T1000 (cell line): ENCODE results near the gene FOXL2.
A peak's percentile ranks its signal among the peaks of the same experiment; 100 is the strongest.

Experiments used
- DNase-seq: peaks from one replicate; lab custom pipeline; 2025; ENCODE audit warnings: mixed read lengths; lab: John Stamatoyannopoulos, UW

FOXL2 gene

DNA sequence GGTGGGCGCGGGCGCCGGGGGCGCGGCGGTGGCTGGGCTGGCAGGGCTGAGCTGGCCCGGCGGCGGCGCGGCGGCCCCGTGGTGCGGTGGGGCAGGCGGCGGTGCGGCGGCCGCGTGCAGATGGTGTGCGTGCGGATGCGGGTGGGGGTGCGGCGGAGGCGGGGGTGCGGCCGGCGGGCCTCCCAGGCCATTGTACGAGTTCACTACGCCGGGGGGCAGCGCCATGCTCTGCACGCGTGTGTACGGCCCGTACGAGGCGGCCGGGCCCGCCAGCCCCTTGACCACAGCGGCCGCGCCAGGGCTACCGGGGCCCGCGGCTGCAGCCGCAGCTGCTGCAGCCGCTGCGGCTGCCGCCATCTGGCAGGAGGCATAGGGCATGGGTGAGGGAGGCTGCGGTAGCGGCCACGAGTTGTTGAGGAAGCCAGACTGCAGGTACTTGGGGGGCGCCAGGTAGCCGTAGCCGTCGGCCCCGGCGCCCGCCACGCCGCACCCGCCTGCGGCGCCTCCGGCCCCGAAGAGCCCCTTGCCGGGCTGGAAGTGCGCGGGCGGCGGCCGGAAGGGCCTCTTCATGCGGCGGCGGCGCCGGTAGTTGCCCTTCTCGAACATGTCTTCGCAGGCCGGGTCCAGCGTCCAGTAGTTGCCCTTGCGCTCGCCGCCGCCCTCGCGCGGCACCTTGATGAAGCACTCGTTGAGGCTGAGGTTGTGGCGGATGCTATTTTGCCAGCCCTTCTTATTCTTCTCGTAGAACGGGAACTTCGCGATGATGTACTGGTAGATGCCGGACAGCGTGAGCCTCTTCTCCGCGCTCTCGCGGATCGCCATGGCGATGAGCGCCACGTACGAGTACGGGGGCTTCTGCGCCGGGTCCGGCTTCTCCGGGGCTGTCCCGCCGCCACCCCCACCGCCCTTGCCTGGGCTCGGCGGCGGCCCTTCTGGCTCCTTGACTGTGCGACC is 951 bp downstream of the FOXL2 start:
- peak; percentile 17 for DNase-seq

DNA sequence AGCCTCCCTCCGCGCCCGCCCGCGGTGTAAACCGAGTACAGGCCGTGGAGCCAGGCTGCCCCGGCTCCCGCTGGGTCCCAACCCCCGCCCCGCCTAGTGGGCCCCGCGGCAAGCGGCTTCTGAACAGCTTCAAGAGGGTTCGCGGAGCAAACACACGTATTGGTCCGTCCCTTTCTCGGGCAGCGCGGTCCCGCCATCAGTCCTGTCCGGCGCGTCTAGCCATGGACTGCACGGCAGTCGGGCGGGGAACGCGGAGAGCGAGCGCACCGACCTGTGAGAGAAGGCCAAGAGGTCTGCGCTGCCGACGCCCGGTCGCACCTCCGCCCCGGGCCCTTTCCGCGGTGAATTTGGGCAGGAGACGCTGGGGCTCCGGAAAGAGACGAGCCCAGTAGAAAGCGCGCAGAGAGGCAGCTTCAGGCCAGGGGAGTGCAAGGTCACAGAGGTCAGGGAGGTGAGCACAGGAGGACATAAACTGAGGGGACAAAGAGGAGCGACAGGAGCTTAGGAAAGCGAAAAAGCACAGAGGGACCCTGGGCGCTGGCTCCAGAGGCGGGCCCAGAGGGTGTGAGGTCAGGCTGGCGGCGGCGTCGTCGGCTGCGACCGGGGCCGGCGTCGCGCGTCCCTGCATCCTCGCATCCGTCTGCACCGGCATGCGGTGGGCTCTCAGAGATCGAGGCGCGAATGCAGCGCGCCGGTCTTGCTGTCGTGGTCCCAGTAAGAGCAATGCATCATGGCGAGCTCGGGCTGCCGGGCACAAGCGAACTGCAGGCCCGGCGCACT is 1.8 kb downstream of the FOXL2 start:
- no peak for DNase-seq

DNA sequence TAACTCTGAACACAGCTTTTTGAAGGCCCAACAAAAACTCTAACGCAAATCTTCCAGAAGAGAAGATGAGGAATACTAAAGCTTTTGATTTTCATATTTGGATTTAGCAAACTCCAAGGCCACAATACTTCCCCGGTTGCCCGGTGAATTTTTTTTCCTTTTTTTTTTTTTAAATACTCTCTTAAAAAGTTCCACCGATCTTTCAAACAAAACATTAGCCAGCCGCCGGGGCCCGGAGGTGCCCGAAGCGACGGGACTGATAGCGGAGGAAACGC is 2.3 kb downstream of the FOXL2 start:
- DNase-seq = no peak

DNA sequence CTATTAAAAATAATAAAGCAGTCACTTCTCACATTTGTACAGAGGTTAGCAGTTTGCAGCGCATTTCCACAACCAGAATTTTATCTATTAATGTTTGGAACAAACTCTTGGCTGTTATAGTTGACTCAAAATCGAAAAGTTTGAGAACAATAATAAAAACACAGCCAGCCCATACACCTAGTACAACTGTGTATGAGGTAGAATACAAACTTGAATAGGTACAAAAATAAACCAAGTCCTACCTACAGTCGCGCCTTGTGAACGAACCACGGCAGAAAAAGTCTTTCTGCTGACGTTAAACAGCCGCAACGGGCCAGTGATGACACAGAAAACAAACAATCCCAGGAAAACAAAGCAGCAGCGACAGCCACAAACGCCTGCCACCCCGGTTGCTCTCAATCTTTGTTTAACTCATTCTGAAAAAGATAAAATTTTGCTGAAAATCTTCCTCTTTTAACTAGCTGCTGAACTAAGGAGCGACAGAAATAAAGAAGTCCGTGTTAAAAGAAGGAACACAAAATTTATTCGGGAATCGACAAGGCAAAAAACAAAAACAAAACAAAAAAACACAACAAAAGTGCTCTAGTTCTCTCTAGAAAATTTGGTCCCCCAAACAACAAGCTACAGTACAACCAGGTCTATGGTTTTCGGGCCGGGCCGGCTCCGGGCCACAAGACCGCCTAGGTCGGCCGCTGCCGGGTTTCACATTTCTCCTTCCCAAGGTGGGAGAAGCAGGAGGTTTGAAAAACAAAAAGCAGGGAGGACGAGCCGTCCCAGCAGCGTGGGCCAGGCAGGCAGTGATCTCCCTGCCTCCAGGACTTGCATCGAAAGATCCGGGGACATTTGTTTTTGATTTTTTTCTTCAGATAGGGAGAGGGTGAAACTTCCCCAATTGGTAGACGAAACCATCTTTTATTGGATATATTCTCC is 2.9 kb downstream of the FOXL2 start:
- DNase-seq = no peak

DNA sequence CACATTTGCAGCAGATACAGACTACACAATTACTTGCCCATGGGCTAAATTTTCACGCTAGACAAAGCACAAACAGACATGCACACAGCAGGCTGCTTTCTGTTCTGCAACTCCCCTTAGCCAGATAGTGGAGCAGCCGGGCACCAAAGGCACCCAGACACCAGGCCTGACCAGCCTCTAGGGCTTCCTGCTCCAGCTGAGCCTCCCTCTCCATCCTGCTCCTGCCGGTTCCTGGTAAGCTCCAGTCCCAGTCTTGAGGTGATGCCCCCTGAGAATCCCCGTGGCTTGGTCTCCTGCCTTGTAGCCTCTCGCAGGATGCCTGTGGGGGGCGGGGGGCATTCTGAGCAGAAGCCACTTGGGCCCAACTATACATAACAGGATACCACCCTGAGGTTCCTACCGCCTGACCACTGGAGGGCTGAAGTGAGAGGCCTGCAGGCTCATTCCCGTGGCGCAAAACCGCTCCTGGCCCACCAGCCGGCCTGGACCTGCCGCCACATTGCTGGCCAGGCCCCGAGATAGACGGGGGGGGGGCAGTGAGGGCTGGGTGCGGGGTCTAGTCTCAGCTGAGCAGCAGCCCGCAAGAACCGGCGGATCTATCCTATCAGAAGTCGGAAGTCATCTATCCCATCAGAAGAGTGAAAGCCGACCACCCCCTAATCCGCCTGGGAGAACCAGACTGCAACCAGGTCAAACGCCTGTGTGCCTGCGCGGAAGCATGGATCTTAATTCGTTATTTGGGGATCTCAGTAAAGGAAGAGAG is 3.9 kb downstream of the FOXL2 start:
- no peak for DNase-seq

DNA sequence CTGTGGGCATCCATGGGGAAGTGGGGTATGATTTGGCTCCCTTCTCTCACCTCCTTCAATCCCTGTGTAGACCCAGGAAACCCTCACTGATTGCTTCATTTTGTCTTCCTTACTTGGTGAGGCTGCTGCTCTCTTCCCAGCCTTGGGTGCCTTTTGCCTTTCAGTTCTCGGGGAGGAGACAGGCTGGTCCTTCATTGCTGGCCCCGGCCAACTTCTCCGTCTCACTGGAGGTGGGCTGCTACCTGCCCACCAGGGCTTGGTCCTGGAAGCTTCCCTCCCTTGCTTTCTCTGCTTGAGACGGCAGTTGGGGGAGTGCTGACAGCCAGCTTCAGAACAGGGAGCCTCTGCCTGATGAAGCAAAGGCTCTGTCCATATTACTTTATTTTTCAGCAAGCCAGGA is 4.7 kb downstream of the FOXL2 start:
- no peak for DNase-seq

DNA sequence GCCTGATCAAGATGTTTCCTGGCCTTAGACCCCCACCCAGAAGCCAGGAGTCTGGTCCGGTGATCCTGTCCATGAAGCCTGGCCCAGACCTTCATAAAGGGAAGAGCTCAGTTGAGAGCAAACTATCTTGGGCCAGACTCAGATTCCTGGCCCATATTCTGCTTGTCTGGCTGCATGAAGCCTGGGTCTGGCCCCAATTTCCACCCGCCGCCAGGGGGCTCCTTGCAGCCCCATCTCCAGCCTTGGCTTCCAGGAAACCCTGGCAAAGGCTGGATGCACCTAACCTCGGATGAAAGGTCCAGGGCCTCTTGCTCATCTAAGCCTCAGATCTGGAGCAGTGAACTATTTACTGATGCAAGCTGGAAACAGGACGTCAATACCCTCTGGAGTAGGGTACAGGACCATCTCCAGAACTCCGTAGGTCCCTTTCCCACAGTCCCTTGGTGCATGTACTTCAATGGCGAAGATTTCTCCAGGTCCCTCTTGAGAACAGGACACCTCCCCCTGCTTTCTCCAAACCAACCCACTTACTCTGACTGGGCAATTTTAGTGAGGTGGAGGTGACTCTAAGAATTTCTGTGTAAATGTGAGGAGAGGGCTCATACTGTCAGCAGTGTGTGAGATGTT is 5.6 kb downstream of the FOXL2 start:
- no peak for DNase-seq

DNA sequence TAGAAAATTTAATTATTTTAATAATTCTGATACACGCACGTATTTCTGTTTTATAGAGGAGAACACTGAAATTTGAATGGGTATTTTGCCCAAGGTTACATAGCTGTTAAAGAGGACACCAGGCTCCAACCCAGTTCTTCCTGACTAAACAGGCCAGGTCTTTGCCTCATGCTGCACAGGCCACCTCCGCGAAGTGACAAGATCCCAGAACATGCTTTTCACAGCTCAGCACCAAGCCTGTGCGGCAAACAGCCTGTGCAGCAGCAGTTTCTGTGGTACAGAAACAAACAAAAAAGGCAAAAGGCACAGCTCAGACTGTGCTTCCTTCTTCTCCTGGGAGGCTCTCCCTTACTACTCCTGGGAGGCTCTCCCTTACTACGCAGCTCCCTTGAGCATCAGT is 6.5 kb downstream of the FOXL2 start:
- no peak for DNase-seq

DNA sequence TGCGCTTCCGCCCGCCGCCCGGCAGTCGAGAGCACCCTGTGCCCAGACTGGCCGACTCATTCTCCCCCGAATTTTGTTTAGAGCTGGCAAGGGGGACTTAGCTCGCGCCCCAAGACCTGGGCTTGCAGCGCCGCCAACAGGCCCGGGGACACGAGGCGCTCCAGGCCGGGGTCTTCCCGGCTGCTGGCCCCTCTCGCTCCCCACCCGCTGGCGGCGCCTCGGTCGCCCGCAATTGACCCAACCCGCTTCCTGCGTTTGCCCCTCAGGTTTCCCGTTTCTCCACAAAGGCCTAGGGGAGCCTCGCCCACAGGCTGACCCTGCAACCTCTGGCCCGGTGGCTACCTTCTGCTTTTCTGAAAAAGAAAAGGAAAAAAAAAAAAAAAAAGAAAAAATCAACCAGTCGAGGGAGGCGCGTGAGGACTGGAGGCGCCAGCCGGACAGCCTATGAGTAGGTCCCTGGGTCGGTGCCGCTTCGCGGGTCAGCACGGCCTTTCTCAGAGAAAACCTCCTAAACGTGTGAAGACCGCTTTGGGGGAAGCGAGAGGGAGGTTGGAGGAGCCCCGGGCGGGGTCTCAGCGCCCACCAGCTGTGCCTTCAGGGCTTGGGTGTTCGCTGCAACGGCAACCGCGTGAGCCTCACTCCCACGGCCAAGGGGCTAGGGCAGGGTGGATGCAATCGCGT is 7.2 kb downstream of the FOXL2 start:
- DNase-seq = no peak

DNA sequence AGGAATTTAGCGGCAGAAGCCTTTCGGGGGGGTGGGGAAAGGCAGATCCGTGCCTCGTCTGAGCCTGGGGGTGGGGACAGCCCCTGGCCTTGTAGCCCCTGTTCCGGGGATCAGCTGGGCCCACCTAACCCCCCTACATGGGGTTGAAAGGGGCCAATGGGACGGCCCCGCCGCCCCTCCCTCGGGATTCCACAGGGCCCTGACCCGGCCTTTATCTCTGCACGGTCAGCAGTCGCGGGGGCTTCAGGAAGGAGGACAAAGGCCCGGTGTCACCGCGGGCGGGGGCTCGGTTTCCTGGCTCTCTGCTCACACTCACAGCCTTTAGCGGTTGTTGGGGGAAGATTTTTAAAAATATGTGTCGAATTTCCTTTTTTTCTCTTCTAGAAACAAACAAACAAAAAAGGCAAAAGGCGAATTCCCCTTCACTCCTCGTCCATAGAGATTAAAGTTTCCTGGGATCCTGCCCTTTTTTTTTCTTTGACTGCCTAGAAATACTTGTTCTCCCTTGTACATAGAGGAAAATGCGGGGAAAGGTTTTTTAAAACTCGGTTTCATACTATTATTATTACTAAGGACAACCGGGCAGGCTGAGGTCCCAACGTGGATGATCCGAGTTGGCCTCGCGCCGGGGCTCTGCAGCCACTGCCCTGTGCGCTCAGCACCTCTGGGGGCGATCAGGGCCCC is 7.9 kb downstream of the FOXL2 start:
- no peak for DNase-seq

DNA sequence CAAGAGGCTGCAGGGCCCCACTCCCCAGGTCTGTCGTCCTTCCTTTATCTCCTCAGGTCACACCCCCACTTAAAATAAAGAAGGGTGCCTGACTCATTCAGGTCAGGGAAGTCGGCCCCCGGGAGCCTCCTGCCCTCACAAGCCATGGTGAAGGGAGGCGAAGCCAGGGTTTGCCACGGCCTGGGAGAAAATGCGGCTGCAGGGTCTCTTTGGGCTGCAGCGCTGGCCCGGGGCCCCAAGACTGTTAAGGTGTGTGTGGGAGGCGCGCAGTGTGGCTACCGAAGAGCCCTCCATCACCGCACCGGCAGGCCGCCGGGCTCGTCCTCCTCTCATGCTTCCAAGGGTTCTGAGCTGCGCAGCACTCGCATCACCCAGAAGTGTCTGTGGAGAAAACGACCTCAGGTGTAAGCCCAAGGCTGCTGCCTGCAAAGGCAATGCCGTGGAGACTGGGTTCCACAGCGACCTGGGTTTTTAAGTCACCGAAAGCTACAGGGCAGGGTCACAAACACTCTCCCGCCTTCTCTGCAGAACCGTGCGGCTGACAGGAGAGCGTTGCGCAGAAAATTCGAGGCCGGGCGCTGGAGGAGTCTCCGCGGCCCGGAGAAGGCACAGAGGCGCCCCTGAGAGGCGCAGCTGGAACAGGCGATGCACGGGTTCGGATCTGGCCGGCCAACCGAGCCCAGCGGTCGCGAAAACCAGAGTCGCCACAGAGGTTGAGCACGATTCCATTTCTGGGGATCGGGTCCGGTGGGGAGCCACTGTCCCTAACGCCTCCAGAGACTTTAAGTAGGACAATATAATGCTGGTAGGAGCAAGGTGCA is 8.7 kb downstream of the FOXL2 start:
- DNase-seq = no peak

DNA sequence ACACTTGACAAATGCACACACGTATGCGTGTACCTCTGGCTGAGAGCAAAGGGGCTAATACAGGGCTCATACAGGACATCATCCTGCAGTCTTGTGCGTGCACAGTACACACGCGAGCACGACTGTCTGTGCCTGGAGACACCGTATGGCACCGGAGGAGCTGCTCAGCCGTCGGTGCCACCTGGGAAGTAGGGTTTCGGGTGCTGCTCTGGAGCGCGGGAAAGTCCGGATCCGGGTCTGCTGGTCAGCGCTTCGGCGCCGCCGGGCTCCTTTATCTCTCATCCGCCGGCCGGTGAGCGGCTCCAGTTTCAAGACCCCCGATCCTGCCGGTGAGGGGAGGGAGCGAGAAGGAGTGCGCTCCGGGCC is 9.3 kb downstream of the FOXL2 start:
- DNase-seq = no peak

DNA sequence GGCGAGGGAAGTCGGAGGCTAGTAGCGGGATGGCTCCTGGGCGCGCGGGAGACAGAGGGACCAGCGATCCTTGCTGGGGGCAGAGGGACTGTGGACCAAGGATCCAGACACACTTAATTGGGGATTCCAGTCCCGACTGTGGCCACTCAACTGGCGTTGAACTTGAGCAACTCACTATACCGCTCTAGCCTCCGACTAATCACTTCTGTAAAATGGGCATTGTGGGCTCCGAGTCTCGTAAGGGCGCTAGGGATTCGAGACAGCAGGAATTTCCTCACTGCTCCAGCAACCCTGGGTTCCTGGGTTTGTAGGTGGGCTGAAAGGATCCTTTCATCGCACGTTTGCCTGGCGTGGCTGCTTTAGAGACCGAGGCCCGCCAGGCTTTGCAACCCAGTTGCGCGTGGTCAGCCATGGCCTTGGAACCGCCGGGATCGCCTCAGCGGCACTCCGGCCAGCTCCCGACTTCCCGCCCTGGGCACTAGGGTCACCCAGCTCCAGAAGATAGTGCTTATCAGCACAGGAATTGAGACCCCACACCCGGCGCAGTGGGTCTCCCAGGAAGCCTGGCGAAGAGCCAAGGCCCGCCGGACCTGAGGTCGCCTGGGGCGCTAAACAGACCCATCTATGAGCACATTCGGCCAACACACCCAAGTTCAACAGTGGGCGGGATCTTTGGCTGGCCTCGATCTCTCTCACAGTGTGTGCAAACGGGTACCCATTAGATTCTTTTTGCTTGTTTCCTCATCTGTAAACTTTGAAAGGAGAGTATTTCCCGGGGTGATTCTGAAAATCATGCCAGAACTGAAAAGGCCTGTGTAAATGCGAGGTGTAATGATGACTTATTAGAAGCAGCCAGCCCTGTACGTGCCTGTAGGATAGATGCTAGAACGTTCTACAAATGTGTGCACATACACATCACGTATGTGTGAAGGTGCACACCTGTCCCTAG is 9.9 kb downstream of the FOXL2 start:
- no peak for DNase-seq

DNA sequence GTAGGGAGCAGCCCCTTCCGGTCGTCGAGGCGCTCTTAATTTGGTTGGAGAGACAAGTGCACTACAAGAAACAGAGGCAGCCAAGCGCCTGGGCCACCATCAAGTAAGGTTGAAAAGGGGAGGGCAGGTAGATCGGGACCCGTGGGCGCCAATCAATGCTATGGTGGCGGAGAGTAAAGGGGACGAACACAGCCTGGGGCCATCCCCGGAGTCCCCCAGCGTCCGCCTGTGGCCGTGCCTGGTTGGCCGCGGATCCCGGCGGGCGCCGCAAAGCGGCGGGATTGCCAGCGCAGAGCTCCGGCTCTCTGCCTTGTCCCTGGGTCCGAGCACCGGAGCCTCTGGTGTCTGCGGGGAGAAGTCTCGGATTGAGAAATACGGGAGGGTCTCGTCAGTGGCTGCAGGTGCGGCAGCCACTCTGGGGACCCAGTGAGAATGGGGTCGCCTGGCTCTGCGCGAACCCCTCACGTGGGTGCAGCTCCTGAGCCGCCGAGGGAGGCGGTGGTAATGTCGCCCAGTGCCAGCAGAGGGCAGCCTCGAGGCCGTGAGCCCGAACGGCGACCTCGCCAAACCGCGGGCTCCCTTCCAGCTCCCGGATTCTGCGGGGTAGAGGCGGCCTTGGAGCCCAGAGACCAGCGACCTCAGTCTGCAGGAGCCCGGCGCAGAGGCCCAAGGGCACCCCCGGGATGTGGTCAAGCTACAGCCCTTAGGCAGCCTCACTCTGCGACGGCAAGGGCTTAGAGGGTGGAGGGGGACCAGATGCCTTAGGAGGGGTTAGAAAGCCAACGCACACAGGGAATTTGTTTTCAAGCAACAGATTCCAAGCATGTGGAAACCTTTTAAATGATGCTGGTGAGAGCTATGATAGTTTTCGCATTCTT is 10.8 kb downstream of the FOXL2 start:
- DNase-seq = peak; percentile 41

DNA sequence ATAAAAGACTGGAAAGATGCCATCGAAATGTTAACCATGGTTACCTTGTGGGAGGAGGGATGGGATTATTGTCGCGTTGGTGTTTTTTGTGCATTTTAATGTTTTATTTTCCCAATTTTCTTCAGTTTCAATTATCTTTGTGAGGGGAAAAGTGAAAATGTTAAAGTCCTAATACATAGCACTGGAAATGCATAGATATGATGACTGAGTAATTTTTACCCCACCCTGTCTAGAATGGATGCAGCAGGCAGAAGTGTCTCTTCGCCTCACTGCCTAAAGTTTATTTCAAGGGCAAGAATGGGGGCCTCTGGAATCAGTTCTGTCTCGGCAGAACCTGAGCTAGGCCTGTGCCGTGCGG is 11.5 kb downstream of the FOXL2 start:
- no peak for DNase-seq

DNA sequence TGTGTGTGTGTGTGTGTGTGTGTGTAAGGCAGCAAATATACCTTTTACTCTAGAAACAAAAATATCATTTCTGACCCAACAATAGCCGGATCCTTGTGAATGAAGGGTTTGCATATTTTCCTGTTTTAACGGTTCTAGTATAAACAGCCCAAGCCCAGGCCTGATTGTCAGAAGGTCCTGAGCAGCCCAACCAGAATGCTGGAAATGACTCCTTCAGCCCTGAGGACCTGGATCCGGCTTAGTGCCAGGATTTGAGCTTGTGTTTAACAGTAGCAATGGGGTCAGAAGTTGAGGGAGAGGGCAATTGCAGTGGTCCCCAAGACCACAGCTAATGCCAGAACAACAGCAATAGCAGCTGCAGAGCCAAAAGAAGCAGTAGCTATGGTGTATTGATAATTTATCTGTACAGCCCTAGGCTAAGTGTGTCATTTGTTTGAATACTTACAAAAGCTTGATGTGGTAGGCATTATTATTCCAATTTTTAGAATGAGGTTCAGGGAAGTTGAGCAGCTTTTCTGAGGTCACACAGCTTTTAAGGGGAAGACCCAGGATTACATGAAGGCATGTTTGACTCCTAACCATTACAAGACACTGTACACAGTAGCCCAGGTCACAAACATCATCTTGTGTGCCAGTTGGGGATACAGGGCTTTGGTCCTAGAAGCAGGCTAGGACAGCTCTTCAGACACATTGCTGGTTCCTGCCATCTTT is 12.8 kb downstream of the FOXL2 start:
- no peak for DNase-seq
